Head of caudate nucleus (tissue), 42 donors: Measurements from ENCODE around the gene EEIG2.

Source experiments
- DNase-seq, 42 donors: peaks; one replicate each; pipeline versions ENCODE4 v3.0.0 to v3.0.0-alpha.2; 2020 to 2021; ENCODE audit warnings: mixed read lengths in 7 of 42
- intact Hi-C: fragments of 100-400 bp; cut with DNase I; formaldehyde crosslinking; loops from one replicate; pipeline ENCODE4 v1.15.0; 2022

EEIG2 gene

DNA sequence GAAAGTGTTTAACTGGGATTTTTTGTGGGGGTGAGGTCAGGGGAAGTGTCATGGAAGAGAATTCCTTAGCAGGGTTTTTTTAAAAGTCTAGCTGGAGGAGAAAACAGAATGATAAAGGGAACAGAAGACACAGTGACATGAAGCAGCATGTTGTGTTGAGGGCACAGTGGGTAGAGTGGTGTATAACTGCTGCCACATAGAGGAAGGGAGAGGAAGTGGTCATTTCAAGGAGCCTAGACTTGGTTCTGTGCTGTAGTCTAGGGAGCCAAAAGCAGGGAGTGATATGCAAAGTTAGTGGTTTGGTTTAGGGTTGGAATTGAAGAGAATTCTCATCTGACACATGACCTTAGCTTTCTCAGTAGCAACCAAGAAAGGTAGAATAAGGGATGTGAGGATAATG is 10.2 kb downstream of the EEIG2 start:
- intact Hi-C loops: no loop called here
- DNase-seq: peak in 4 of 42 donors; percentile 4 to 36 (median 16)

DNA sequence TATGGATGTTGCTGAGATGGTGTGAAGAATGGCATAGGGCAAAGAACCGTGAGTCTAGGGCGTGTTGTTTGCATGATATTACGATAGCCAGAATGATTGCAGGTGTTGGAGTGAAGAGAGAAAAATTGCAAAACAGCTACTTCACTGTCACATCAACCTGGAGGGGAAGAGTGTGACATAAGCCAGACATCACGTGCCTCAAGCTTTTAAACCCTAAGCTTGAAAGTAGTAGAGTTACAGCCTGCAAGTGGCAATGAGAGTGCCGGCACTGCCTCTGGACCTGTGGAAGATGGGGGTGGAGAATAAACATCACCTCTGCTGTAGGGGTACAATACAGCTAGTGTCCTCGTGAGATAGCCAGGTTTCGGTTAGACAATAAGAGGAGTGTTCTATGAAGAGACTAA is 11.1 kb downstream of the EEIG2 start:
- intact Hi-C loops: no loop called here
- no peak for DNase-seq

DNA sequence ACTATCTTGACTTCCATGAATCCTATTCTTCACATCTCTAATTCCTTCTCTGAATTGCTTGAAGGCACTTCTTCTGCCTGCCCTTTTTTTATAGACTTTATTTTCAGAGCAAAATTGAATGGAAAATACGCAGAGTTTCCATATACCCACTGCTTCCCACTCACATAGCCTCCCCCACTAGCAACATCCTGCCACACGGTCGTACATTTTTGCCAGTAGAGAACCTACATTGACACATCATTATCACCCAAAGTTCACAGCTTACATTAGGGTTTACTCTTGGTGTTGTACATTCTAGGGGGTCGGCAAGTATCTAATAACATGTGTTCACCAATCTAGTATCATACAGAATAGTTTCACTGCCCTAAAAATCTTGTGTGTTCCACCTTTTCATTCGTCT is 12.3 kb downstream of the EEIG2 start:
- intact Hi-C loops: no loop called here
- no peak for DNase-seq

DNA sequence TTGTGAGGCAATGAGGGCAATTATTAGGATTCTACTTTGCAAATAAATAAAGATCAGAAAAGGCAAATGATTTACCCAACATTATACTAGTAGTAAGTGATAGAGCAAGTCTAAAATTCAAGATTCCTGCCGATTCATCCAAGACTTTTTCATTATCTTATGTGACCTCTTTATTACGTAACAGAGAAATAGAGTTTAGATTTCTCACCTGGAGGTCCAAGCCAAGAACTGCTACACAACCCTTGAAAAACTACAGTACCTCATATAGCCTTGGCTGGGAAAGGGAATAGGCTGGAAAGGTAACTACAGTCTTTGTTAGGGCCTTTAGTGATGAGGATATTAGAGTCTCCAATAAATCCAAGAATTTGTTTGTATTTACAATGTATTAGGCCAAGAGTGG is 13.3 kb downstream of the EEIG2 start:
- no peak for DNase-seq
- intact Hi-C loops: no loop called here

DNA sequence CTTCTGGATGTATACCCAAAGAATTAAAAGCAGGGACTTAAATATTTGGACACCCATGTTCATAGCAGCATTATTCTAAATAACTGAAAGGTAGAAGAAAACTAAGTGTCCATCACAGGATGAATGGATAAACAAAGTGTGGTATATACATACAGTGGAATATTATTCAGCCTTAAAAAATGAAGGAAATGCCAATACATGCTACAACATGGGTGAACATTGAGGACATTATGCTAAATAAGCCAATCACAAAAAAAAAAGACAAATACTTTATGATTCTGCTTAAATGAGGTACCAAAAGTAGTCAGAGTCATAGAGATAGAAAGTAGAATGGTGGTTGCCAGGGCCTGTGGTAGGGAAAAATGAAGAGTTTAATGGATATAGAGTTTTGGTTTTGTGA is 14.1 kb downstream of the EEIG2 start:
- no peak for DNase-seq
- intact Hi-C loops: no loop called here

DNA sequence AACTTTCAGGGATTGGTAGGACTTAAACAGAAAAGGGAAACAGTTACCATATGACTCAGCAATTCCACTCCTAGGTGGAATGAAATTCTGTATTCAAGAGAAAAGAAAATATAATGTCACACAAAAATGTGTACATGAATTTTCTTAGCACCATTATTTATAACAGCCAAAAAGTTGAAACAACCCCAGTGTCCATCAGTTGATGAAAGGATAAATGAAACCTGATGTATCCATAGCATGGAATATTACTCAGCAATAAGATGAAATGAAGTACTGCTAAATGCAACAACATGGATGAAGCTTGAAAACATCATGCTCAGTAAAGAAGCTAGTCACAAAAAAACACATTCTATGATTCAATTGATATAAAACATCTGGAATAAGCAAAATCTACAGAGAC is 15.5 kb downstream of the EEIG2 start:
- intact Hi-C loops: no loop called here

DNA sequence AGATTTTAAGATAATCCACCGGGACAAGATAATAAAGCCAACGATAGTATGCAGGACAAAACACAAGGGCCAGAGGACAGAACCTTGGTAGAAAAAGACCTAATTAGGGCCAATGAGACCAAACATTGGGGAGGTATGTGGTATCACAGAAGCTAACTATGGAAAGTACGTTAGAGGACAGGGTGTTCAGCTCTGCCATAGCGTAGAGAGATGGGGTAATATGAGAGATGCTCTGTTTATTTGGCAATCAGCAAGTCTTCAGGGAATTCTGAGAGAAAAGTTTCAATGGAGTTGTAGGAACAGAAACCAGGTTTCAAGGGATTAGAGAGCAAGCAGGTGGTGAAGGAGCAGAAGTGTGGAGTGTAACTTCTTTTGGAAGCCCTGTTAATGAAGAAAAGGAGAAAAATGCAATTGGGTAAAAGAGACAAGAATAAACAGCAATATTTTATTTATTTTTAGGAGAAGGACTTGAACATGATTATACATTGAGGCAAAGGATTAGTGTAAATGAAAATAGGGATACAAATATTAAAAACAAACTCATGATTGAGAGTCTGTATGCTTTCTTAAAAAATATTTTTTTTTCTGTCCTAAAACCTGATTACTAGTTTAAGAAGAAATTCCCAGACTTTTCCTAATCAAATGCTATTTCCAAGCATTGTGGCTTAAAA is 24.0 kb downstream of the EEIG2 start:
- intact Hi-C loops: no loop called here
- DNase-seq: no peak

More for the DNA sequence above, 15.5 kb downstream of the EEIG2 start:
- no peak for DNase-seq

DNA sequence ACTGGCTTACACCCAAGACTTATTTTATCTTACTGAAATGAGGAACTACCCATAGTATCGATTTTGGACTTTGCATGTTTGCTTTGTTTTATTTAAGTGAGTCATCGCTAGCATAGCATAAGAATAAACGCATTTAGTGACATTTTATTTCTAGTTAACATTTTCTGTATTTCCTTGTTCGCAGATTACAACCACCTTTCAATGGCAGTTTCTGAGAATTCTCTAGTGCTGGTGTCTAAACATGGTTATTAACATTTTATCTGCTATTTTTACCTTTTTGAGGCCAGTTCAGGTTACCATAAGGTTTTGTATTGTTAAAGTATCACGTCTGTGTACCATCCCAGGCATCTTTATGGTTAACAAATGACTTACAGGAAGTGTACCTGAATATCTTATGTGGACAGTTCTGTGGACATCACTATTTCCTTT is 24.5 kb downstream of the EEIG2 start:
- intact Hi-C loops: no loop called here
- DNase-seq: no peak

DNA sequence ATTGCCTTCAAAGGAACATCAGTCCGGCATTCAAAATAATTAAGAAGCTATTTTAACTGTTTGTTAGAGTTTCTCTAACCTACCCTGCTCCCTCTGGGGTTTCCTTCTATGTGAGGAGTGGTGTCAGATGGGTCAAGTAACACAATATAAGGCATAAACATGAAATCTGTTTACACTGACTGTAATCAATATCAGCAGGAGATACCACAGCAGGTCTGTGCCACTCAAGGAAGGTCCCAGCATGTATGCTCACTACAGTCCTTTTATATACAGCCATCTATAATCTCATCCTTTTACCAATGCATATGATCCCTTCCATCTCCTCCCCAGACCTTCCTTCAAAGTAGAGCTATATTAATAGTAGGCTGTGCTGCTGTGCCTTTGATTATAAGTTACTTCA is 25.4 kb downstream of the EEIG2 start:
- intact Hi-C loops: no loop called here

DNA sequence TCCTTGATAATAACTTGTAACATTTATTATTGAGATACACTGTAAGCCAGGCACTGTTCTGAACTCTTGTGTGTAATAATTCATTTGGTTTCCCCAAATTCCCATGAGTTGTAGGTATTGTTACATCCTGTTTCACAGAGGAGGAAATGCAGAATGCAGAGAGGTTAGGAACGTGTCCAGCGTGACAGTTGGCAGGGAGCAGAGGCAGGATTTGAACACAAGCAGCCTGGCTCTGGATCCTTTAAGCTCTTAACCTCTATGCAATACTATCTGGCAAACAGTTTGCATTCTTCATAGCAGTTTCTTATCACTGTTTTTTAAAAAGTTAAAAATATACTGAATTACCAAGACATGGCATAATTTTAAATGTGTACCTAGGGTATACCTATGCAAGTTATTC is 30.5 kb downstream of the EEIG2 start:
- DNase-seq: no peak
- intact Hi-C loops: no loop called here

More for the DNA sequence above, 25.4 kb downstream of the EEIG2 start:
- no peak for DNase-seq

DNA sequence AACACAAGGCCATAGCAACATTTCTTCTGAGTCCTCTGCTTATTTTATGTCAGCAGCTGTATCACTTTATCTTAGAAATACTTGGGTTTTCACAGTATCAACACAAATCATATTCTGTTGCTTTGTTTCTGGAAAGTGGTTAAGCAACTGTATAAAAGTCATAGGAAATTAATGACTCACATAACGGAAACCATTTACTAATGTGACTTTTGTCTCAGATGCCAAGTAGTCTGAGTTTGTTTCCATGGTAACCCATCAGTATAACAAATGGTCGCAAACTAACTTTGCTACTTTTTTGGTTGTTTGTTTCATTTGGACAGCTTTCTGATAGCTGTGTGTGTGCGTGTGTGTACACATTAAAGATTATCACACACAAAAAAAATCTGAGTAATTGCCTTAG is 31.1 kb downstream of the EEIG2 start:
- no peak for DNase-seq
- intact Hi-C loops: no loop called here

DNA sequence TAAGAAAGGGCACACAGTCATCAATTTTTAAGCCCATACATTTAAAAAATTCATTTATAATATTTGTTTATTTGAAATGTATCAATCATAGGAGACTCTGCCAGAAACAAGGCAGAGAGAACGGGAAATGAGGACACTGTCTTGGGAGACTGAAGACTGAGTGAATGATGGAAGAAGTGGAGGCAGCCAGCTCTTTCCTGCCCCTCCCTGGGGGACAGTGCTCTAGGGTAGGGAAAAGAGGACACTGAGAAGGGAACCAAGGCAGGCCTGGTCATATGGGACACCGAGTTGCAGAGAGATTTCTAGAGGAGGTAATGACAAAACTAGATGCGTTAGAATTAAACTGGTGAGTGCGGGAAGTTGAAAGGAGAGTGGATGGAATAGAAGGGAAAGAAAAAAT is 31.6 kb downstream of the EEIG2 start:
- DNase-seq: no peak

DNA sequence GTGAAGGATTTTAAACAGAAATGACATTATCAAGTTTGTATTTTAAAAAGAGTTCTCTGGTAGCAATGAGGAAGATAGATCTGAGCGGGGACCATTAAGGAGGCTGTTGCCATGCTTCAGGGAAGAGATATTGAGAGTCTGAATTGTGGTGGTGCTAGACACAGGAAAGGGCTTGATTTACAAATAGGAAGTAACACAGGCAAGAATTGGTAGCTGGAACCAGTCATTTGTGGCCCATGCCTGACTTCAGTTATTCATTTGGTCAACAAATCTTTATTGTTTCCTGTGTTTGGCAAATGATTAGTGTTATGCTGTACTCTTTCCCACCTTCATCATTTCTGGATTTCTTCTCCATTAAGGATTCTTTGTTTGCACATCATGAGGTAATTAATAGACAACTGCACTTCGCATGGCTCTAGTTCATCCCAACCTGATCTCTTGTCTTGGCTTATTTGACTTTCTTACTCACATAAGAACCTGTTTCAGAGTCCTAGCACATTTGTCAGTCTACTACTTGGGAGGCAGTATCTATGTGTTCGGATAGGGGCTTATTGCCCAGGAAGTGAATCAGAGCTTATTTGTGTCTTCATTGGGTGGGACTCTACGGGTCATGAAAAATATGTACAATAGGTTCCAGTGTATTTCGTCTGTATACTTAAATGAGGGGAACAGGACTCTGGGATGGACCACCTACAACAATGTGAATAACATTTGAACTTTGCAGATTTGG is 32.3 kb downstream of the EEIG2 start:
- intact Hi-C loops: no loop called here

More for the DNA sequence above, 31.6 kb downstream of the EEIG2 start:
- intact Hi-C loops: no loop called here

DNA sequence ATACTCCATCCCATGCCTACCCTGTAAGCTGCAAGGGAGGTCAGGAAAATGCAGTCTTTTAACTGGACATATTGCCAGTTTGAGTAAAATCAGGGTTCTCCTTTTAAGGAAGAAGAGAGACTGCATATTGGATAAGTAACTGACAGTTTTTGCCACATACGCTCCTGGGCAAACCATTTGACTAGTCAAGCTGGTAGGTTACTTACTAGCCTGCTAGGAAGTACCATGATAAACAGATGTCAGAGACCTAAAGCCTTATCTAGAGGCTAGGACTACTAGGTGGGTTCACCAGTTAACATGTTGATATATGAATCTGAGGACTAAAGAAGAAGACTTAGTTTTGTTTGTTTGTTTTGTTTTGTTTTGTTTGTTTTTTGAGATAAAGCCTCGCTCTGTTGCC is 33.5 kb downstream of the EEIG2 start:
- no peak for DNase-seq
- intact Hi-C loops: no loop called here

More for the DNA sequence above, 32.3 kb downstream of the EEIG2 start:
- no peak for DNase-seq

DNA sequence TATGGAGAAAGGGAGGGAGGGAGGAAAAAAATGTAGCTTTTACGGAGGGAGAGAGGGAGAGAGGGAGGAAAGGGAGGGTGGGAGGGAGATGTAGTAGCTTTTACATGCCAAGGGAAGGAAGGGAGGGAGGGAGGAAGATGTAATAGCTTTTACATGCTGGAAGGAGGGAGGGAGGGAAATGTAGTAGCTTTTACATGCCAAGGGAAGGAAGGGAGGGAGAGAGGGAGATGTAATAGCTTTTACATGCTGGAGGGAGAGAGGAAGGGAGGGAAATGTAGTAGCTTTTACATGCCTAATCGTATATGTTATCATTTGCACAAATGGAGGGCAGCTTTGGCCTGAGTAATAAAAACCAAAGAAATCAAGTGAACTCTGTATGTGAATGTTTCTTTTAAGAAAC is 35.6 kb downstream of the EEIG2 start:
- no peak for DNase-seq
- intact Hi-C loops: no loop called here

DNA sequence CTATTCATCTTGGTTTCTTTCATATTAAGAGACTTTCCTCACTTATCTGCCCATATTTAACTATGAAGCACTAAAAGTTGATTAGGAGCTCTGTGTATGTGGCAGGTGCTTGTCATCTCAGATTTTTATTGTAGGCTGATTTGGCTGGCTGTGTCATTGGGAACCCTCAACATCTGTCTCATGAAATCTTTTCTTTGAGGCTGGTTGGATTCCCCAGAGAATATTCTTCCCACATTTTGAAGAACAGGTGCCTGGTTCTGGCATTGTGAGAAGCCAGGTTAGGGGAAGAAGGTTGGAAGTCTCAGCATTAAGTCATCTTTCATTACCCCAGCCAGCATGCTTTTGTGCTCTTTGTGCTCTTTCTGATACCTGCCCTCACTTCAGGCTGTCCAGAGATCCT is 37.1 kb downstream of the EEIG2 start:
- intact Hi-C loops: no loop called here
- DNase-seq: no peak

DNA sequence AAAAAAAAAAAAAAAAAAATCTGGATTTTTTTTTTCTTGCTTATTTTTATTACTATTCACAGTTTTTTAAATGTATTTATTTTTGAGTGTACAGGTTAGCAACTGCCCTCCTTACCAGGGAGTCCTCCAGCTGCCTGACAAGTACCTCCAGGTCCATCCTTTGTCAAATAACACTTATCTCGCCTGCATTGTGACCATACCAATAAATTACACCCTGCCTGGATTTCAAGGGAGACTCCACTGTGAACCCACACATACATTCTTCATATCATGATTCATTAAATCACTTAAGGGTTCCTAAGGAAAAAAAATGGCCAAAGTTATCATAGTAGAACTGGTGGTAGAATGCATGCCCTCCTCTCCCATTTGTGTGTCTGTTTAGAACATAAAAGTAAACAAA is 38.4 kb downstream of the EEIG2 start:
- intact Hi-C loops: no loop called here
- no peak for DNase-seq

DNA sequence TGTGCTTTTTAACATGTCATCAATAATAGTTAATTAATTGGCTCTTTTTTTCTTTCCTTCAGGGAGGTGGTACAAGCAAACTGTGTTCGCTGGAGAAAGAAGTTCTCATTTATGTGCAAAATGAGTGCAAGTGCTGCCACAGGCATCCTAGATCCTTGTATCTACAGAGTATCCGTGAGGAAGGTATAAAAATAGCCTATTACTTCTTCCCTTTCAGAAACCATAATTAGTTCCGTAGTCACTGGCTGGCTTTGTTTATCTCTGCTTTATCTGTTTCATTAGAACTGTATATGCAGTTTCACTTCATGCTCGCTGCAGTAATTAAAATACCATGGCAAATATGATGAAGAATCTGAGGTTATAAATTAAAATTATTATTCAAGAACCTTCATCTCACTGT is 40.6 kb downstream of the EEIG2 start:
- DNase-seq: no peak

DNA sequence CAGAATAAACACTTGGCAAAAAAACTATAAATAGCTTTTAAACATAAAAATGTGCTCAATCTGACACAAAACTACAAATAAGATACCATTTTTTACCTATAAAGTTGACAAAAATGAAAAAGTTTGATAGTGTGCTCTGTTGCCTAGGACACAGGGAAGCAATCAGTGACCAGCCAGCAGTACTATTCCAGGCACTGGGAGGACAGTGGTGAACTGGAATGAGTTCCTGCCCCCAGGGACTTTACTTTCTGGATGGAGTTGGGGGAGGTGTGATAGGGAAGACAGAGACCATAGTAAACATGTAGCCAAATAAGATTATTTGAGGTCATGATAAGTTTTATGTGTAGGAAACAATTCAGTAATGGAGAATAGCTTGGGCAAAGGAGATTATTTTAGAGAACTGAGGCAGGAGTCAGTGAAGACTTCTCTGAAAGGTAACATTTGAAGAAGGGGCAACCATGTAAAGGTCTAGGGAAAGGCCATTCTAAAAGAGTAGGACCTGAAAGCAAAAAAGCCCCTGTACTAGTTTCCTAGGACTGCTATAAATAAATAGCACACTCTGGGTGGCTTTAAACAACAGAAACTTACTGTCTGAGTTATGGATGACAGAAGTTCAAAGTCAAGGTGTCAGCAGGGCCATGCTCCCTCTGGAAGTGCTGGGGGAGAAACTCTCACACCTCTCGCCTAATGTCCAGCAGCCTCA is 42.0 kb downstream of the EEIG2 start:
- no peak for DNase-seq
- intact Hi-C loops: no loop called here

More for the DNA sequence above, 40.6 kb downstream of the EEIG2 start:
- intact Hi-C loops: no loop called here

DNA sequence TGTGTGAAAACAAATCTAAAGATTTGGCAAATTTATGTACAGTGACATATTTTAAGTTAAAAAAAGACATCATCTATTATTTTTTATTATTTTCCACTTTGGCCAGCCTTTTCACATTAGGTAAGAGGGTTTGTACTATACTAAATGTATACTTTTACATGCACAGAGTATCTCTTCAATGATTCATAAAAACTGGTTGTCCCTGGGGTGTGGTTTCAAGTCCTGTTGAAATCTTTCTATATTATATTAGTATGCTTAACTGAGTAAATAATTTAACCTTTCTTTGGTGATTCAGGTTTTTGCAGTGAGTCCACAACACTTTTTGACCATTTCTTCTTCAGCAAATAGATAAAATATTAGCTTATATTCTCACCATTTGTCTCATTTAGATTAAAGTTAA is 45.7 kb downstream of the EEIG2 start:
- intact Hi-C loops: no loop called here
- DNase-seq: no peak
